C4-2B (cell line): Measurements from ENCODE around the gene BRAF.

Experiments used
- ZFX ChIP-seq: fragments of 450-650 bp; IDR thresholded peaks from 2 replicates; pipeline ENCODE4 v1.6.1; 2017
- TF ChIP-seq, protein P1 (sequence below): fragments of 450-650 bp; conservative IDR thresholded peaks from 2 replicates; pipeline ENCODE4 v1.5.1; 2017; ENCODE audit warnings: mild to moderate bottlenecking

DNA sequence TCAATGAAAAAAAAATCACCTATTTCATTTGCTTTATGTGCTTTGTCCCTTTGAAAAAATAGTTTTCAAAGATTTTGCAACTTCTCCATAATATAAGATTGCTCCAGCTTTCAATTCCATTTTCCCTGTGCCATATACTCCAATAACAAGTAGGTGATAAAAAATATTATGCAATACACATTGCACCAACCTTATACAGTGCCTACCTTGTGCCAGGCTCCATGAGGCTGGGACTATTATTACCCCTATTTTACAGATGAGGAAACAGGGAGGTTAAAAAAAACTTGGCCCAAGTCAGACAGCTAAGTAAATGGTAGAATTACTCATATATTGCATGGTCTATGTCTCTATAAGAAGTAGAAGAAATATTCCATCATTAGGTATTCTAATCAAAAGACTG, 57.8 kb downstream of the BRAF start:
- TF ChIP-seq, protein P1, sequence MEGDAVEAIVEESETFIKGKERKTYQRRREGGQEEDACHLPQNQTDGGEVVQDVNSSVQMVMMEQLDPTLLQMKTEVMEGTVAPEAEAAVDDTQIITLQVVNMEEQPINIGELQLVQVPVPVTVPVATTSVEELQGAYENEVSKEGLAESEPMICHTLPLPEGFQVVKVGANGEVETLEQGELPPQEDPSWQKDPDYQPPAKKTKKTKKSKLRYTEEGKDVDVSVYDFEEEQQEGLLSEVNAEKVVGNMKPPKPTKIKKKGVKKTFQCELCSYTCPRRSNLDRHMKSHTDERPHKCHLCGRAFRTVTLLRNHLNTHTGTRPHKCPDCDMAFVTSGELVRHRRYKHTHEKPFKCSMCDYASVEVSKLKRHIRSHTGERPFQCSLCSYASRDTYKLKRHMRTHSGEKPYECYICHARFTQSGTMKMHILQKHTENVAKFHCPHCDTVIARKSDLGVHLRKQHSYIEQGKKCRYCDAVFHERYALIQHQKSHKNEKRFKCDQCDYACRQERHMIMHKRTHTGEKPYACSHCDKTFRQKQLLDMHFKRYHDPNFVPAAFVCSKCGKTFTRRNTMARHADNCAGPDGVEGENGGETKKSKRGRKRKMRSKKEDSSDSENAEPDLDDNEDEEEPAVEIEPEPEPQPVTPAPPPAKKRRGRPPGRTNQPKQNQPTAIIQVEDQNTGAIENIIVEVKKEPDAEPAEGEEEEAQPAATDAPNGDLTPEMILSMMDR = no peak
- no peak for TF ChIP-seq ZFX
